GM19238 (cell line): Measurements from ENCODE around the gene MACROD2.
"Not testable (repeated sequence)": the region's sequence is repeated elsewhere in the genome, so short reads cannot be mapped to it uniquely, and the experiment has no call there.

Experiments
- DNase-seq: peaks from one replicate; pipeline ENCODE4 v3.0.0; 2011; ENCODE audit warnings: low spot score; ENCODE audit not compliant: insufficient read length

The MACROD2 gene

DNA sequence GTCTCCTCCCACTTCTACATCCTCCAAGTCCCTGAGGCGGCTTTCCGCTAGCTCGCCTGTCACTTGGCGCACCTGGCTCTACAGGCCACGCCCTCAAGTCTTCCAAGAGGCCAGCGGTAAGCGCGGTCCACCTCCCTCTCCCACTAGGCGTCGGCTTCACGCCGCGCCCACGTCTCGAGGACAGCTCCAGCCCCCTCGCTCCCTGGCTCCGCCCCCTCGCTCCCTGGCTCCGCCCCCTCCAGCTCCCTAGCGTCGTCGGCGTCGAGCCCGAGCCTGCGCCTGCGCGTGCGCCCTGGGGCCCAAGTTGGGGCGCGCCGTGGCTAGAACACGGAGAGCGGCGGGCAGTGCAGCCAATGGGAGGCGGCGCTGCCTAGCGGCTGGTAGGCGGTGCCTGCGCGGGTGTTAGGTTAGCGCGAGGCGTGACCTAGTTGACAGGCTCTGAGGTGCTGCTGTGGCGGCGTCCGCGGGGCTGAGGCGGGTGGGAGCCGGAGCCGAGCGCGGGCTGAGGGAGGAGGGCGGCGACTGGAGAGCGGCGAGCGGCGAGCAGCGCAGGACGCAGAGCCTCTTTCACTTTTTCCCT is at the start of gene MACROD2:
TSS of gene MACROD2 (plus strand) at position 431 of the 580 bp plus-strand sequence.
- peak; percentile 17 for DNase-seq

- DNase-seq = no peak
These were observed 47.6 kb upstream of the MACROD2 start for GRCh38 chr20:13947719-13948118.

DNA sequence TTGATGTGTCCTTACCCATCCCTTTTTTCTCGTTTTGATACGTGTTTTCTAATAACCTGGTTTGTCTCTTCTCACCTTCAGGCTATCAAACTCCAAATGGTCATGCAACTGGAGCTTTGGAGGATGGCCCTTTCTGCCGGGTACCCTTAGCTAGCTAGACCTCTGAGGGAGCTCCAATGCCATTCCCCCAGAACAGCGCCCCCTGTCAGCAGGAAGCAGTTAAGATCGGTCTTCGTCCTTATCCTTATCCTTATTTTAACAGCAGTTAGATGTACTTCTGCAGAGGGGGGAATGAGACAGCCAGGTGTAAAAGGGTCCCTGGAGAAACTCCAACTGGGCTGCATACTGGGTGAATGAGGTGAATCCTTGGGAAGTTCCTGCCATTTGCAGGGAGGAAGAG is 42.1 kb upstream of the MACROD2 start:
- DNase-seq = no peak

DNA sequence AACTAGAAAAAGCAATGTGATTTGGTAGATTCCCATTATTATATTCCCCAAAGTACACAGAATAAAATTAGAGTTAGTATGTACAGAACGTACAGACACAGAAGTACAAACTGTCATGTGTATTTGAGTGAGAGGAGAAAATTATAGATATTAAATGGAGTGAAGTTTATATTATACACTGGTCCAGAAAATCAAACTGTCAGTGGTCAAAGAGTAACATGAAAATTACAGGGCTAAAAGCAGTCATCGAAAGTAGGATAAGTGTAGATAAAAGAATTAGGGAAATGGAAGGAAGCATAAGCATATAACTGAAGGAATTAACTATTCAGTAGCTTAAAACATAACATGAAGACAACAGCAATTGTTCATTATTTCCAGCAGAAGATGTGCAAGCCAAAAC is 35.2 kb upstream of the MACROD2 start:
- no peak for DNase-seq

- DNase-seq = no peak
These were observed 34.8 kb upstream of the MACROD2 start for GRCh38 chr20:13960525-13960924.

- DNase-seq = no peak
These were observed 11.1 kb upstream of the MACROD2 start for GRCh38 chr20:13984211-13984610.

DNA sequence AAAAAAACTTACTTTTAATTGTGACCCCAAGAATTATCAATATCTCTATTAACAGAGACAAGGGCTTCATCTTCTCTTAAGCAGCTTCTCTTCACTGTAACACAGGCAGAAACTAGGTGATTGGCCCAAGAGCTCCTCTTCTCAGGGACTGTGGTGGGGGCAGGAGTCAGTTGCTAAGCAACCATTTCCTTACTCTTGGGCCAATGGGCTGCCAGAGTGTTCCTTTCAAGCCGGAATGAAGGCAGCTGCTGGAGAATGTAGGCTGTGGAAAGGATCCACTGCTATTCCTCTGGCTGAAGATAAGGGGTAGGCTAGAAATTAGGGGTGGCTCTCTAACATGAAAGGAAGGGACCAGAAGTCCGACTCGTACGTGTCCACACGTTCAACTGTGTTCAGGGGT is 4.9 kb upstream of the MACROD2 start, which contains the start of gene SEL1L2:
TSS of gene SEL1L2 (minus strand) at position 150 of the 400 bp plus-strand sequence. CDS start at position 70, 80 bp downstream.
- DNase-seq = no peak

- DNase-seq = no peak
These were observed 4.0 kb upstream of the MACROD2 start for GRCh38 chr20:13991311-13991710.

GRCh38 chr20:13991955-13992354 is 3.4 kb upstream of the MACROD2 start:
- DNase-seq = not testable (repeated sequence)

DNA sequence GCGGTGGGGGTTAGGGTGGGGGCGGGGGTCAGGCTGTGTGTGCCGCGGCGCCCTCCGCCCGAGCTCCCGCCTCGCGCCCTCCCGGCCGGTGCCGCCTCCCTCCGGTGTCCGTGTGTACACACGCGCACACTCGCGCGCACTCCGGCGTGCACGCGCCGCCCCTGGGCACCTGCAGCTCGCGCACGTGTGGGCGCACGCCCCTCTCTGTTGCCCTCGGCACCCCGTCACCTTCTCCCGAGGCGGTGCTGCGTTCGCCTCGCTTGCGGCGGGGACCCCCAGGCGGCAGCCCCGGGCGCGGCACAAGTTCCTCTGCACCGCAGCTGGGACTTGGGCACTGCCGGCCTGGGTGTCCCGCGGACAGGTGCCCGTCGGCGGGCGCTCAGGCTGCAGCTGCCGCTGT is 525 bp downstream of the MACROD2 start:
- DNase-seq = no peak

DNA sequence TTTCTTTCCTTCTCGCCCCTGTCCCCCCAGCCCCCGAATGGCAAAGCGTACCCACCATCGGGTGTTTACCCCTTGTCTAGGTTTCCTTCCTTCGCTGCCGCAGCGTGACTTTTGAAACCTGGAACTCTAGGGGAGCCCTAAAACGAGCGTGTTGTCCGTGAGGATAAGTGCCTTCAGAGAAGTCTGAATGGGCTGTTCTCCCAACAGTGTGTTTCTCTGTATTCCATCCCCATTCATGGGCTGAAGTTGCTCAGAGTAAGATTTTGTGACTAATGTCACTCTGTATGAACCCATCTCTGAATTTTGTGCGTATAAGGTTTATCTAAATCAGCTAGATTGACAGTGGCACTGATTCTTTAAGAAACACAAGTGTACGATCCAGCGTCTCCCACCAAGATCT is 949 bp downstream of the MACROD2 start:
- no peak for DNase-seq

DNA sequence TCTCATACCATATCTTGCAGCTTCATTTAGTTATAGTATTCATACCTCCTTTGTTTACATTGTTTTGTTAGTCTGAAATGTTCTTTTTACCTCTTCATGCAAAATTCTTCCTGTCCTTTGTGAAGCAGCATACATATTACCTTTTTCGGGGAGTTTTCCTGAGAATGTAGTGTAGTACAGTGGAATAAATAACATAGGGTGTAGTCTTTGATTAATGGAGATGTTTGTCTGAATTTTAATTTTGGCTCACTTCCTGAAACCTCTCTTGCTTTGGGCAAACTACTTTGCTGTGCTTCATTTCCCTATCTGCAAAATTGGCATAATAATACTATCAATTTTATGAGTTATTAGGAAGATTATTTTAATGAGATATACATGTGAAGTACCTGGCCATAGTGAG is 5.6 kb downstream of the MACROD2 start:
- no peak for DNase-seq

- no peak for DNase-seq
These were observed 10.7 kb downstream of the MACROD2 start for GRCh38 chr20:14005996-14006395.

GRCh38 chr20:14009208-14009607 is 13.9 kb downstream of the MACROD2 start:
- DNase-seq = no peak

DNA sequence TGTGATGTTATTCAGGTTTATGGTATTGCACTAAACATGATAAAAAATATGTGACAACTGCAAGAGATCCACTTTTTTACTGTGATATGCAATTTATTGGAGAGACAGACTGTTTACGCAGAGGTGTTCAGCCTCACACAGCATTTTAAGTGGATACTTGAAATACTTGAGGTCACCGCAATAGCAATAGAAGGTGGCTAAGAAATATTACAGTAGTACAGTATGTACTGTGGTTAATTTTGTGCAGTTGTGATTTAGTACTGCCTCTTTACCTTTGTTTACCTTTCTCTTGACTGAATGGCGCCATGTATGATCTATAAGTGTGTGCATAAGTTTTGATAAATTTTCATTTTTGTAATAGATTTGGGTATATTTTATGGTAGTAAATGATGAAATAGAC is 17.4 kb downstream of the MACROD2 start:
- DNase-seq = no peak

GRCh38 chr20:14030991-14031390 is 35.7 kb downstream of the MACROD2 start:
- no peak for DNase-seq

DNA sequence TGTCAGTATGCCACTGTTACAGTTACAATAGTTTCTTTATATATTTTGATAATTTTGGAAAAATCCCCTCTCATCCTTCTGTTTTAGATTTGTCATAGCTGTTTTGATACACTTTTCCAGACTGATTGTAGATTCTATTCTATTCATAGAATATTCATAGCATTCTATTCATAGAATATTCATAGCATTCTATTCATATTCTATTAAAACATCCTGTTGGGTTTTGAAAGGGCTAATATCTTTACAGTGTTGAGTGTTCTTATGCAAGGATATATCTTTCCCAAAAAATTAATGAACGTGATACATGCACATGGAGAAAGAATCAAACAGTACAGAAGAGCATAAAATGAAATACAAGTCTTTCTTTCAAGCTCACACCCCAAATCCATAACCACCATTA is 38.0 kb downstream of the MACROD2 start:
- DNase-seq = no peak

GRCh38 chr20:14036567-14036966 is 41.3 kb downstream of the MACROD2 start:
- no peak for DNase-seq

- DNase-seq = not testable (repeated sequence)
These were observed 49.5 kb downstream of the MACROD2 start for GRCh38 chr20:14044712-14045276.

GRCh38 chr20:14046534-14046933 is 51.2 kb downstream of the MACROD2 start:
- no peak for DNase-seq

- no peak for DNase-seq
These were observed 53.8 kb downstream of the MACROD2 start for GRCh38 chr20:14049111-14049510.

DNA sequence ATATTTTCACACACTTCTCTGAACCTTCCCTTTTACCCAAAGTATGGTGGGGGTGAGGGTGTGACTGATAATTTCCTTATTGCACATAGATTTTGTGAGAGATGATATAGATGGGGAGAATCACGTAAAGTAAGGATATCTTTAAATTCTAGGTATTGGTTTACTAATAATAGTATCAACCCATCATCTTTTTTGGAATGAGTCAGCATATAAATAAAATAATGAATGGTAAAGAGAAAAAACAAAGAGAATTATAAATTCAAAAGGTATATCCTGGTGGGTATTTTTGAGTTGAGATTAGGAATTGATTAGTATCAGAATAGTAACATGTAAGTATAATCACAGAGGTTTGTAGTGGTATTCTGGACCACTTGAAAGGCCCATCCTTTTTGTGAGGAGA is 56.1 kb downstream of the MACROD2 start:
- no peak for DNase-seq

DNA sequence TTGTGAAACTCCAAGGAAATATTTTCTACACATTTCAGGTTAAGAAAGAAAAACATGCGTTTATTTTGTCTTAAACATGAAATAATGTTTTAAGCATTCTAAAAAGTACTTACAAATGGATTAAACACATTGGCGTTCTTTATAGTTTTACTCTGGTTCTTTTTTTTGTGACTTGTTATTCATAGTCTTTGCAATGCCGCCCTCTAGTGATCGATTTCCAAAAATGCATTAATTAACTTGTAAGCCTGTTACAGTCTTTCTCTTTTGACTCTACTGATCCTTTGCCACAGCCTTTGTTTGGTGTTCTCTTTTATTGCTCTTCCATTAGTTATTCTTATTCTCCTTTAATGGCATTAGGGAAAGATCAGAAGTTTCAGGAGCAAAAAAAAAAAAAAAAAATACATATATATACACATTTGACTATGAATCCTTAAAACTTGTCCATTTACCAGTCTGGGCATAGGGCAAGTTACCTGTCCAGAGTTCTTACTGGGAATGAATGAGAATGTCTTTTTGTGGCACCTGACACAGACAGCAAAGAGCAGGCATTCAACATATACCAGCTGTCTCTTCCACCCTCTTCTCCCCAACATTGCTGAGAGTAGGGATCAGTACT is 59.9 kb downstream of the MACROD2 start:
- no peak for DNase-seq
